Suprapubic skin (tissue), 4 donors: ENCODE results near the gene MST1R. TPM values are rescaled to one million over a fixed set of nuclear protein-coding genes. Genes with fewer than 3 reads are reported as not detected.

Experiments used
- DNase-seq, 2 donors: peaks; one replicate each; pipeline ENCODE4 v3.0.0-alpha.2; 2019; ENCODE audit warnings: low spot score in 2 of 2
- H3K27ac ChIP-seq: fragments of 200-600 bp; sonication (generic); one replicate; pipeline ENCODE4 v1.5.1; 2019
- H3K27me3 ChIP-seq: fragments of 200-600 bp; sonication (generic); one replicate; pipeline ENCODE4 v1.5.1; 2019
- H3K36me3 ChIP-seq: fragments of 200-600 bp; sonication (generic); one replicate; pipeline ENCODE4 v1.5.1; 2019
- H3K4me1 ChIP-seq: fragments of 200-600 bp; sonication (generic); one replicate; pipeline ENCODE4 v1.5.1; 2019
- H3K4me3 ChIP-seq: fragments of 200-600 bp; sonication (generic); one replicate; pipeline ENCODE4 v1.5.1; 2019; ENCODE audit warnings: mild to moderate bottlenecking
- H3K9me3 ChIP-seq: fragments of 200-600 bp; sonication (generic); one replicate; pipeline ENCODE4 v1.5.1; 2019
- CTCF ChIP-seq, 2 donors: fragments of 200-600 bp in 1 of 2; fragments of 450-650 bp in 1 of 2; sonication (generic) in 1 of 2; IDR thresholded peaks; one replicate each; pipeline ENCODE4 v1.5.1; 2016 to 2019; ENCODE audit warnings: antibody characterized with exemption in 2 of 2, mild to moderate bottlenecking in 1 of 2, moderate library complexity in 1 of 2
- EP300 ChIP-seq: sonication (generic); formaldehyde crosslinking; IDR thresholded peaks from one replicate; pipeline ENCODE4 v1.6.1; 2017; ENCODE audit warnings: antibody characterized with exemption
- POLR2A ChIP-seq, 2 donors: fragments of 450-650 bp; IDR thresholded peaks; one replicate each; pipeline ENCODE4 v1.6.1; 2017; ENCODE audit warnings: antibody characterized with exemption in 2 of 2, mild to moderate bottlenecking in 2 of 2, moderate library complexity in 2 of 2
- POLR2AphosphoS5 ChIP-seq, 3 donors: sonication (generic); formaldehyde crosslinking; IDR thresholded peaks; one replicate each; pipeline ENCODE4 v1.6.1; 2017; ENCODE audit warnings: antibody characterized with exemption in 3 of 3
- WGBS: methylation state at CpG from one replicate; pipeline ENCODE4 v1.1.5; 2018; 5-methylcytosine and 5-hydroxymethylcytosine counted together
- total RNA-seq, 4 donors: library from RNA; depleted of rRNA; stranded (reverse); fragments of >200 nt; gene quantifications; one replicate each; pipeline ENCODE4 v1.1.0, GENCODE V29; 2016

Gene MST1R
- 100 to 1,000 TPM in 1 of 4 donors, 10 to 100 TPM in 3; 37.7 to 129 (median 53.8) TPM for total RNA-seq

- 50% methylated on average over 5 of the region's 65 CpGs for WGBS
- H3K4me1 ChIP-seq, result peaks cover 69% of the 10 kb centered on the region
These were observed at the start of gene MST1R for GRCh38 chr3:49903451-49904424. Gene MST1R (minus strand): TSS chr3:49903873. CDS start chr3:49903609, 264 bp downstream.

GRCh38 chr3:49952924-49953323, 49.3 kb upstream of the MST1R start:
- H3K36me3 ChIP-seq, result no peaks in the 10 kb centered on the region
- peaks cover 15% of the 10 kb centered on the region for H3K4me1 ChIP-seq
- H3K4me3 ChIP-seq, result no peak overlapping the region
- DNase-seq, result no peak
- TF ChIP-seq POLR2AphosphoS5 (IDR thresholded peaks at IDR 0.05) (no peak), POLR2A (IDR thresholded peaks at IDR 0.05) (no peak), CTCF (IDR thresholded peaks at IDR 0.05) (no peak), EP300 (no peak)
- no peaks in the 10 kb centered on the region for H3K9me3 ChIP-seq
- 99% methylated on average over 6 of the region's 6 CpGs for WGBS
- H3K27ac ChIP-seq, result no peak overlapping the region
- H3K27me3 ChIP-seq, result no peaks in the 10 kb centered on the region

More at GRCh38 chr3:49903451-49904424, at the start of gene MST1R:
- Histone ChIP-seq H3K9me3 (no peaks in the 10 kb centered on the region), H3K4me3 (peak within 1 kb of the TSS; percentile 52), H3K36me3 (peaks cover 4% of the 10 kb centered on the region), H3K27ac (peak within 1 kb of the TSS; percentile 82), H3K27me3 (no peaks in the 10 kb centered on the region)
- peak in 1 of 2 donors; percentile 81 for DNase-seq
- no peak for TF ChIP-seq POLR2AphosphoS5 (IDR thresholded peaks at IDR 0.05)
- TF ChIP-seq EP300, result no peak
- TF ChIP-seq CTCF (IDR thresholded peaks at IDR 0.05), result no peak
- TF ChIP-seq POLR2A (IDR thresholded peaks at IDR 0.05), result no peak

- Histone ChIP-seq H3K27me3 (no peaks in the 10 kb centered on the region), H3K4me1 (peaks cover 25% of the 10 kb centered on the region), H3K9me3 (no peaks in the 10 kb centered on the region), H3K36me3 (peaks cover 5% of the 10 kb centered on the region), H3K4me3 (no peak overlapping the region), H3K27ac (no peak overlapping the region)
- WGBS, result 62% methylated on average over 2 of the region's 2 CpGs
- DNase-seq, result no peak
- no peak for TF ChIP-seq POLR2A (IDR thresholded peaks at IDR 0.05)
- no peak for TF ChIP-seq EP300
- no peak for TF ChIP-seq CTCF (IDR thresholded peaks at IDR 0.05)
- TF ChIP-seq POLR2AphosphoS5 (IDR thresholded peaks at IDR 0.05), result no peak
These were observed 39.0 kb upstream of the MST1R start for GRCh38 chr3:49942651-49943050.

GRCh38 chr3:49940667-49941249, 37.1 kb upstream of the MST1R start:
- H3K4me1 ChIP-seq, result peaks cover 25% of the 10 kb centered on the region
- peak overlapping the region; percentile 93 for H3K27ac ChIP-seq
- peak overlapping the region; percentile 77 for H3K4me3 ChIP-seq
- H3K36me3 ChIP-seq, result no peaks in the 10 kb centered on the region
- no peaks in the 10 kb centered on the region for H3K27me3 ChIP-seq
- no peak for DNase-seq
- 6% methylated on average over 23 of the region's 23 CpGs for WGBS
- H3K9me3 ChIP-seq, result no peaks in the 10 kb centered on the region
- no peak for TF ChIP-seq POLR2A (IDR thresholded peaks at IDR 0.05)
- no peak for TF ChIP-seq CTCF (IDR thresholded peaks at IDR 0.05)
- TF ChIP-seq EP300, result no peak
- no peak for TF ChIP-seq POLR2AphosphoS5 (IDR thresholded peaks at IDR 0.05)
